SK-N-SH (cell line): ENCODE measurements around the gene GHRL. TPM values are rescaled to one million over a fixed set of nuclear protein-coding genes. Genes with fewer than 3 reads are reported as not detected.

Experiments used
- CTCF ChIA-PET: fragments of 300-600, 350-600 bp; formaldehyde crosslinking; extraction: SDS; loops from one replicate; lab custom pipeline; 2021; lab: Yijun Ruan, JAX
- POLR2A ChIA-PET: fragments of 350-600 bp; sonication (Branson Sonifier 250); formaldehyde crosslinking; extraction: SDS; loops from one replicate; lab custom pipeline; 2020; ENCODE audit warnings: antibody characterized with exemption, inconsistent platforms; lab: Yijun Ruan, JAX
- DNase-seq: peaks from one replicate; pipeline ENCODE4 v3.0.0; 2012
- H2AFZ ChIP-seq: fragments of 200-600 bp; sonication (generic); 2 replicates; pipeline ENCODE4 v1.8.1; 2016; ENCODE audit warnings: antibody characterized with exemption, mild to moderate bottlenecking, low read depth
- H3F3A ChIP-seq: fragments of 200-600 bp; sonication (generic); replicated peaks from 2 replicates; pipeline ENCODE3; 2016; ENCODE audit warnings: antibody characterized with exemption, mild to moderate bottlenecking; ENCODE audit not compliant: insufficient read depth
- H3K27ac ChIP-seq, 2 experiments: fragments of 200-500 bp in 1 of 2; fragments of 200-600 bp in 1 of 2; sonication (Bioruptor generic) in 1 of 2; sonication (generic), shearing (Covaris generic) in 1 of 2; 2 replicates each; pipeline versions ENCODE4 v1.5.1 to v1.6.1; 2014 to 2016; ENCODE audit warnings: low read depth in 2 of 2, inconsistent platforms in 1 of 2, low read length in 1 of 2, mild to moderate bottlenecking in 1 of 2, mixed read lengths in 1 of 2
- H3K27me3 ChIP-seq: fragments of 200-600 bp; sonication (generic), shearing (Covaris generic); 2 replicates; pipeline ENCODE4 v1.6.1; 2016; ENCODE audit warnings: mixed run types; ENCODE audit not compliant: insufficient read depth
- H3K36me3 ChIP-seq, 2 experiments: fragments of 200-500 bp in 1 of 2; fragments of 200-600 bp in 1 of 2; sonication (Bioruptor generic) in 1 of 2; sonication (generic) in 1 of 2; replicated peaks in 1 of 2; 2 replicates each; pipeline versions ENCODE3 to v1.5.1; 2014 to 2016; ENCODE audit warnings: low read length in 1 of 2, mild to moderate bottlenecking in 1 of 2; ENCODE audit not compliant: insufficient read depth in 2 of 2, control insufficient read depth in 1 of 2
- H3K4me1 ChIP-seq, 2 experiments: fragments of 200-500 bp in 1 of 2; fragments of 200-600 bp in 1 of 2; sonication (Bioruptor generic) in 1 of 2; sonication (generic), shearing (Covaris generic) in 1 of 2; 2 replicates each; pipeline versions ENCODE4 v1.5.1 to v1.6.1; 2014 to 2016; ENCODE audit warnings: low read depth in 1 of 2, low read length in 1 of 2, mixed run types in 1 of 2; ENCODE audit not compliant: insufficient read depth in 2 of 2, control insufficient read depth in 1 of 2
- H3K4me2 ChIP-seq: fragments of 200-600 bp; sonication (generic), shearing (Covaris generic); 2 replicates; pipeline ENCODE4 v1.6.1; 2017; ENCODE audit warnings: mixed run types
- H3K4me3 ChIP-seq, 2 experiments: fragments of 200-500 bp in 1 of 2; fragments of 200-600 bp in 1 of 2; sonication (Bioruptor generic) in 1 of 2; sonication (generic), shearing (Covaris generic) in 1 of 2; 2 replicates each; pipeline versions ENCODE4 v1.5.1 to v1.8.1; 2014 to 2016; ENCODE audit warnings: low read depth in 2 of 2, inconsistent platforms in 1 of 2, low read length in 1 of 2, mild to moderate bottlenecking in 1 of 2, mixed read lengths in 1 of 2, moderate library complexity in 1 of 2
- H3K79me2 ChIP-seq: fragments of 200-600 bp; sonication (generic); 2 replicates; pipeline ENCODE4 v1.8.1; 2017; ENCODE audit warnings: mild to moderate bottlenecking; ENCODE audit not compliant: insufficient read depth
- H3K9ac ChIP-seq: fragments of 200-600 bp; sonication (generic); 2 replicates; pipeline ENCODE4 v1.6.1; 2017; ENCODE audit warnings: mixed run types
- H3K9me2 ChIP-seq: fragments of 200-600 bp; sonication (generic); 2 replicates; pipeline ENCODE4 v1.6.1; 2017; ENCODE audit warnings: mixed run types
- H3K9me3 ChIP-seq: fragments of 200-600 bp; sonication (generic); 2 replicates; pipeline ENCODE4 v1.6.1; 2017; ENCODE audit warnings: mixed run types, mild to moderate bottlenecking, moderate library complexity
- H4K20me1 ChIP-seq: fragments of 200-600 bp; sonication (generic); 2 replicates; pipeline ENCODE4 v1.6.1; 2017; ENCODE audit warnings: mild to moderate bottlenecking, mixed run types; ENCODE audit not compliant: insufficient read depth
- CTCF ChIP-seq: fragments of 200-600 bp; sonication (generic); IDR thresholded peaks from 2 replicates; pipeline ENCODE4 v1.6.1; 2017; ENCODE audit warnings: antibody characterized with exemption, mild to moderate bottlenecking, moderate library complexity
- EP300 ChIP-seq, 2 experiments: IDR thresholded peaks; 2 replicates each; pipeline versions ENCODE4 v1.4.0 to v1.6.1; 2012; ENCODE audit warnings: borderline replicate concordance in 1 of 2, low read depth in 1 of 2, low read length in 1 of 2
- EZH2phosphoT487 ChIP-seq: fragments of 200-600 bp; sonication (generic); IDR thresholded peaks from 2 replicates; pipeline ENCODE4 v1.6.1; 2017; ENCODE audit warnings: low read depth, mixed run types, mild to moderate bottlenecking, antibody characterized with exemption, moderate library complexity, borderline replicate concordance
- FOXJ3 ChIP-seq: sonication (generic); formaldehyde crosslinking; IDR thresholded peaks from 2 replicates; pipeline ENCODE4 v1.5.1; 2020; ENCODE audit warnings: mild to moderate bottlenecking, missing genetic modification reagents
- FOXM1 ChIP-seq: IDR thresholded peaks from 2 replicates; pipeline ENCODE4 v1.4.0; 2012; ENCODE audit warnings: low read depth, mild to moderate bottlenecking
- GABPA ChIP-seq: IDR thresholded peaks from 2 replicates; pipeline ENCODE4 v1.4.0; 2012; ENCODE audit warnings: low read depth, mild to moderate bottlenecking
- IRF3 ChIP-seq: fragments of 150-350 bp; IDR thresholded peaks from 2 replicates; pipeline ENCODE4 v1.6.1; 2016; ENCODE audit warnings: mild to moderate bottlenecking, low read depth, low read length
- MEF2A ChIP-seq: IDR thresholded peaks from 2 replicates; pipeline ENCODE4 v1.4.0; 2012; ENCODE audit warnings: low read depth, borderline replicate concordance
- NRF1 ChIP-seq: IDR thresholded peaks from 2 replicates; pipeline ENCODE4 v1.6.1; 2012; ENCODE audit warnings: low read depth, mild to moderate bottlenecking, low read length
- POLR2AphosphoS5 ChIP-seq: IDR thresholded peaks from 2 replicates; pipeline ENCODE4 v1.6.1; 2012; ENCODE audit warnings: low read depth, low read length
- RAD21 ChIP-seq: IDR thresholded peaks from 2 replicates; pipeline ENCODE4 v1.6.1; 2012; ENCODE audit warnings: mild to moderate bottlenecking, low read length
- RFX5 ChIP-seq: IDR thresholded peaks from 2 replicates; pipeline ENCODE4 v1.6.1; 2012; ENCODE audit warnings: mild to moderate bottlenecking, improper control_type of control experiment, low read length
- SIN3A ChIP-seq: IDR thresholded peaks from 2 replicates; pipeline ENCODE4 v1.6.1; 2012; ENCODE audit warnings: low read depth, mild to moderate bottlenecking, low read length, moderate library complexity, borderline replicate concordance
- USF2 ChIP-seq: fragments of 150-350 bp; IDR thresholded peaks from 2 replicates; pipeline ENCODE4 v1.6.1; 2017; ENCODE audit warnings: antibody characterized with exemption, low read length, low read depth, borderline replicate concordance
- YY1 ChIP-seq: IDR thresholded peaks from 2 replicates; pipeline ENCODE4 v1.4.0; 2012; ENCODE audit warnings: low read depth, mild to moderate bottlenecking
- WGBS: methylation state at CpG from one replicate; pipeline ENCODE4 v1.1.6; 2017; ENCODE audit warnings: low lambda C conversion rate; 5-methylcytosine and 5-hydroxymethylcytosine counted together
- polyA plus RNA-seq, 3 experiments: library from polyadenylated mRNA; depleted of rRNA; stranded (reverse); fragments of >200 nt; gene quantifications; 2 replicates each; pipeline ENCODE4 v1.2.3, GENCODE V29; 2012

The GHRL gene
- polyA plus RNA-seq, 1 of the 3 experiments (the other 2 are of a cell fraction): not detected

DNA sequence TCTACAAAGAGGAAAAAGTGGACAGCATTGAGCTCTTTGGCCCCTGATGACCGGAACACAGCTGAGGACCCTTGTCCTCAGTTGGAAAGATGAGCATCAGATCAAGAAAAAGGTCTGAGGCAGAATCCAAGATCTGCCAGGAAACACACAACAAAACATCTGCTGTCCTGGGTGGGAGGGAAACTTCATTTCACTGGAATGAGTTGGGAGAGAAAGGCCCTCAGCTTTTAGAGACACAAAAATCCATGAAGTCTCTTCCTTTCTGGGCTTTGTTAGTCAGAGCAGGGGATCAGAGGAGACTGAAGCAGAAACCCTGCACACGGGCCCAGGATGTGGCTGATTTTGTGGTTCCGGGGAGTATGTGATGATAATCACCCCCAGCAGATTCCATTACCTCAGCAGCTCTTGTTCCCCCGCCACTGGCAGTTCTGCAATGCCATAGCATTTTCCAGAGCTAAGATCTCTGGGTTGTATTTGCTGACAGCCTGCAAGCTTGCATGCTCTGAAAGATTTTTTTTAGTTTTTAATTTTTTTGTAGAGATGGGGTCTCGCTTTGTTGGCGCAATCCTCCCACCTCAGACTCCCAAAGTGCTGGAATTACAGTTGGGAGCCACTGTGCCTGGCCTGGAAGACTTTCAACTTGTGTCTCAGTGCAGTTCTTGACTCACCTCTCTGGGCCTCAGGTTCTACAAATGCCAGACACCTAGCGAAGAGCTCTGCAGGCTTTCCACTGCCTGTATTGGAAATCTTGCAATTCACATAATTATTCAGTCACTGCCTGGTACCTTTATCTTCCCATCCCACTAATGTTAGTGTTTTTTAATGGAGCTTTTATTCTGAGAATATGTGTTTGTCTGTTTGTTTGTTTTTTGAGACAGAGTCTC is 50.3 kb downstream of the GHRL start:
- no peak for DNase-seq
- no peak overlapping the region for H3K9ac ChIP-seq
- WGBS: 87% methylated on average over 7 of the region's 7 CpGs
- CTCF ChIA-PET: interaction anchor here (0.9 to 1.3 kb wide), 2 partner anchors 9 to 15 kb away, joined by 3 to 4 read pairs; no protein-coding TSS in a partner anchor
- no peak overlapping the region for H3K4me3 ChIP-seq
- no peaks in the 10 kb centered on the region for H3K9me2 ChIP-seq
- POLR2A ChIA-PET: no interaction called here
- H3F3A ChIP-seq: peaks cover 9% of the 10 kb centered on the region
- TF ChIP-seq FOXJ3 (CRISPR knock-in tag): no peak
- no peak for TF ChIP-seq POLR2AphosphoS5
- TF ChIP-seq MEF2A: no peak
- TF ChIP-seq USF2: no peak
- no peak for TF ChIP-seq CTCF
- no peak for TF ChIP-seq GABPA
- no peak for TF ChIP-seq EP300 (IDR thresholded peaks at IDR 0.05; ENCODE audit: borderline replicate concordance in 1 of 2, low read depth in 1 of 2, low read length in 1 of 2)
- no peak for TF ChIP-seq FOXM1
- no peak for TF ChIP-seq EZH2phosphoT487
- H2AFZ ChIP-seq: no peak overlapping the region
- H3K36me3 ChIP-seq: peaks cover 0 to 40% of the 10 kb centered on the region in 2 experiments
- H3K27ac ChIP-seq: peak overlapping the region in 1 of 2 experiments; percentile 41; a peak in 1 of 4 replicates
- peaks cover 15% of the 10 kb centered on the region; the same call in 1 of the 2 replicates for H3K9me3 ChIP-seq
- H3K27me3 ChIP-seq: no peaks in the 10 kb centered on the region
- no peak overlapping the region for H3K4me2 ChIP-seq
- H4K20me1 ChIP-seq: no peaks in the 10 kb centered on the region
- no peaks in the 10 kb centered on the region for H3K79me2 ChIP-seq
- no peaks in the 10 kb centered on the region for H3K4me1 ChIP-seq

GRCh38 chr3:10240799-10241198 is 51.9 kb downstream of the GHRL start:
- no peak overlapping the region for H3K4me3 ChIP-seq
- H3K4me2 ChIP-seq: no peak overlapping the region
- WGBS: 90% methylated on average over 6 of the region's 6 CpGs
- TF ChIP-seq SIN3A (no peak), NRF1 (no peak), RFX5 (no peak), FOXM1 (no peak), RAD21 (no peak), YY1 (no peak), IRF3 (no peak)
- no peaks in the 10 kb centered on the region for H4K20me1 ChIP-seq
- peaks cover 9% of the 10 kb centered on the region for H3F3A ChIP-seq
- ChIA-PET POLR2A (no interaction called here), CTCF (no interaction called here)
- H3K27ac ChIP-seq: no peak overlapping the region
- H3K9me2 ChIP-seq: no peaks in the 10 kb centered on the region
- H3K9me3 ChIP-seq: peaks cover 10% of the 10 kb centered on the region; the same call in 1 of the 2 replicates
- H3K79me2 ChIP-seq: no peaks in the 10 kb centered on the region
- H3K4me1 ChIP-seq: no peaks in the 10 kb centered on the region
- peaks cover 0 to 48% of the 10 kb centered on the region in 2 experiments for H3K36me3 ChIP-seq
- H2AFZ ChIP-seq: no peak overlapping the region
- no peaks in the 10 kb centered on the region for H3K27me3 ChIP-seq
- no peak for DNase-seq
- no peak overlapping the region for H3K9ac ChIP-seq
